ENCODE measurements around the gene PPFIA1.
A peak's percentile ranks its signal among the peaks of the same experiment; 100 is the strongest.
"Not testable (repeated sequence)": the region's sequence is repeated elsewhere in the genome, so short reads cannot be mapped to it uniquely, and the experiment has no call there.

PPFIA1 gene

DNA sequence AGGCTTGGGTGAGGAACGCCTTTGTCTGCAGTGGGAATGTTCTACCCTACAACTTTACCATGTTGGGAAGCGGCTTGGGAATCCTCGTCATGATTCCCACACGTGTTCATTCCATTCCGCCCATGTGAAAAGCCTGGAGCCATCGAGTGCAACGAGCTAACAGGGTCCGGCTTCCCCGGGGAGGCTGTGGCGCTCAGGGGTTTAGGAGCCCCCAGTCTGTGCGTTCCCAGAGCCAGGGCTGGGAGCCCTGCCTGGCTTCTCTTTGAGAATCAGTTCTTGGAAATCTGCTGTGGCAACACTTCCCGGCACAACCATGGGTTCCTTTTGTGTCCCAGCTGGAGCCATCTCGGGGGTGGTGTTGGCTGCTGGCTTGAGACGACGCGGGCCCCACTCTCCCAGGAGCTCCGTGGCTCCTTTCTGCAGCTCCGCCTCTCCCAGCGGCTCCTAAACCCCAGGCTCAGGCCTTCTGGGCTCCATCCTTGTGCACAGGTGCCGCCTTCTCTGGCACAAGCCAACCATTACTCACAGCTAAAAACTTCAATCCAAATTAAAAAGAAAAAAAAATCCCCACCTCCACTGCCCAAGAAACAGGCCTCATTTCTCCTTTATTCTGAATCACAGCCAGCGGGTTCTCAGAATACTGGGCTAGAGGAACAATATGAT is 18.7 kb upstream of the PPFIA1 start:
- no peak for DNase-seq

GRCh38 chr11:70252844-70253243 is 17.6 kb upstream of the PPFIA1 start:
- no peak for DNase-seq

DNA sequence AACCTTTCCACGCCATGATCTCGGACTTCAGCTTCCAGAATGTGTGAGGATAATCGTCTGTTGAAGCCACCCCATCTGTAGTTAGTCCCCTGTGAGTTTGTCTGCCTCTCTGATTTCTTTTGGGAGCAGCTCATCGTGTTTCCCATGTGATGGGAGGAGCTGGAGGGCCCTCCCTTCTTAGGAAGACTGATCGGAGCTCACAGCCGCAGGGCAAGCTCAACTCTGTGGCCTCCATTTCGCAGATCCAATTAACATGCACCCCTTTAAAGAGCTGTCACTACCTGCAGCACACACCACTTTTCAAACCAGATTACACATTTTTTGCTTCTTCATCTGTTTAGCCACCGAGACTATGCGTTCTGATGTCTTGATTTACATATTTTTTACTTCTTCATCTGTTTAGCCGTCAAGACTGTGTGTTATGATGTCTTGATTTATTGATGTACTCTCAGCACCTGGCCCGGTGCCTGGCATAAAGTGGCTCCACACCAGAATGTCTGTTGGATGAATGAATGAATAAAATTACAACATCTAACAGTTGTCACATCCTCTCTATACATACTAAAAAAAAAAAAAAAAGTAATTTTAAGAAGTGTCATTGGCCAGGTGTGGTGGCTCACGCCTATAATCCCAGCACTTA is 14.9 kb upstream of the PPFIA1 start:
- DNase-seq, result no peak

DNA sequence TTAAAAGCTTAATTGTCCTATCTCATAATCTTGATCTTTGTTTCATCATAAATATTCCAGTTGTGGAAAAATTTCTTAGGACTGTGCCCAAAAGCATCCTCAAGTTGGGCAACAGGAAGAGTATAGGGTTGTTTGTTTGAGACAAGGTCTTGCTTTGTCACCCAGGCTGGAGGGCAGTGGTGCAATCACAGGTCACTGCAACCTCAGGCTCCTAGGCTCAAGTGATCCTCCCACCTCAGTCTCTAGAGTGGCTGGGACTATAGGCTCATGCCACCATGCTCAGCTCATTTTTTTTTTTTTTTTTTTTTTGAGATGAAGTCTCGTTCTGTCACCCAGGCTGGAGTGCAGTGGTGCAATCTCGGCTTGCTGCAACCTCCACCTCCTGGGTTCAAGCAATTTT is 11.4 kb upstream of the PPFIA1 start:
- DNase-seq, result not testable (repeated sequence)

DNA sequence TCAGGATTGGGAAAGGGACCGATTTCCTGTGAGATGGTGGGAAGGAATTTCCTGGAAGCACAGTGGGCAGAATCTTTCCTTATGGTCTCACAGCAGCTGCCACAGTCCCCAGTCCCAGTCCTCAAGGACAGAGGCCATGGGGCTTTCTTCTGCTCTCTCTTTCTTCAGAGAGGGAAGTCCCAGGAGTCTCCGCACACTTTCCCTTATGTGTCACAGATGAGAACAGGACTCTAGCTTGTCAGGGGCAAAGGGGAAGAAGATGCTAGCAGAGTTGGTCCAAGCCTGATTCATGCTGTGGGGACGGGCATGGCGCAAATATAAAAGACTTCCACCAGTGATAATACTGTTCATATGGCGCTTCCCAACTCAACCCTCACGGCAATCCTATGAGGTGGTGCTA is 7.5 kb upstream of the PPFIA1 start:
- peak; percentile 51 to 70 for DNase-seq

- DNase-seq, result no peak
Measured at GRCh38 chr11:70263363-70263762, 7.1 kb upstream of the PPFIA1 start.

DNA sequence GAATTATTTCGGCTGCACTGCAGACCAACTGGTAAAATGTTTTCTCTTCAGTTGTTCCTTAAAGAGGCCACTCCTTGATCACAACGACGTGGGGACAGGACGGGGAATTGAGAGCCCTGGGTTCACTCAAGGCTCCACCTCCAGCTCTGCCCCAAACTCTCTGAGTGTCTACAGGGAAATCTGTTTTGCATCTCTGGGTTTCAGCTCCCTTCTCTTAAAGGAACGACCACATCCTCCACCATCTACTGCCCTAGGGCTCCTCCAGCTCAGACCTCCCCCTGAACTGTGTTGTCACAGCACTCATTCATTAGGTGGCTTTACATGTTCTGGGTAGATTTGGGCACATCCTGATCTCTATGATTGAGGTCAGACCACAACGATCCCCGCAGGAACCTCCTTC is 5.1 kb upstream of the PPFIA1 start:
- no peak for DNase-seq

- no peak for DNase-seq
Measured at GRCh38 chr11:70267405-70267950, 3.0 kb upstream of the PPFIA1 start.

- DNase-seq, result no peak
Measured at GRCh38 chr11:70268526-70268925, 2.0 kb upstream of the PPFIA1 start.

DNA sequence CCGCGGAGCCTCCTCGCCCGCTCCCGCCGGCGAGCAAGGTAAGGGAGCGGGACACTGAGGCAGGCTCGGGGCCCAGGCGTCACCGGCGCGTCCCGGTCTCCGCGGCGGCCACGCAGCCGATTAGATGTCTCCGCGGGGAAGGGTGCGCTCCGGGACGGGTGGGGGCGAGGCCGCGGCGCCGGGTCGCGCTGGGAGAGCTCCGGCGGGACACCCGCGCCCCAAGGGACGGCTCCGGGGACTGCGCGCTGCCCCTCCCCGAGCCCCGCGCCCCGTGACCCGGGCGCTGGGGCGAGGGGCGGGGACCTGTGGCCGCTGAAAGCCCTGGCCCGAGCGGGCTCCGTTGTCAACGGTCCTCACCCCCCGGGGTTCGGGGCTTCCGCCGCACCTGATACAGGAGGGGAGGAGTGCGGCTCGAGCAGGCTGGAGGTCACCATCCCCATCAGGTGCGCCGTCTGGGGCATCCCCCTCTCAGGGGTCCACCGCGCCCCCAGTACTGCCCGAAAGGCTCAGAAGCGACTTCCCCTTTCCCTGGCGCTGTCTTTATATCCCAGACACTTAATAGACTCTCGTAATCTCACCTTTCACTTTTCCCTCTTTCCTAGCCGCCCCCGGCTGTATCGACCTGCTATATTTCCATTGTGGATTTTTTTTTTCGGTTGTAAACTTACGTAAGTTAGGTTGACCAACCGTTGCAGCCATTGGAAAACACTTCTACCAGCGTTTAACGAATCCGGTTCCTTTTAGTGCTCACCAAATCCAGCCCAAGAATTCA is 573 bp downstream of the PPFIA1 start:
- DNase-seq, result peak; percentile 30 to 43

- DNase-seq, result no peak
Measured at GRCh38 chr11:70271649-70271953, 1.1 kb downstream of the PPFIA1 start.

- no peak for DNase-seq
Measured at GRCh38 chr11:70272009-70272408, 1.5 kb downstream of the PPFIA1 start.

DNA sequence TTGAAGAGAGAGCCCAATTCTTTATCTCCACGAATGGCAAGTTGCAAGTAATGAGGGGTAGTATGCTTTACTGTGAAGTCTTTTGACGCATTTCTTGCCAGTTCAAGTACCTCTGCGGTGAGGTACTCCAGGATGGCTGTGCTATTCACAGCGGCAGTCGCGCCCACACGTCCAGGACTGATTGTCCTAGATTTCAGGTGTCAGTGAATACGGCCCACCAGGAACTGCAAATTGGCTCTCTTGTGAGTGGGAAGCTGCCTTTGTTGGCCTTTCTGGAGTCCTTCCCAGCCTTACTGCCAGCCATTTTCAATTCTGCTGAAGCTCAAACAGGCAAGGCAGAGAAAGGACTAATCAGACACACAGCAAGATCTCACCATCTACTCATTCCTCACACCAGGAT is 8.5 kb downstream of the PPFIA1 start:
- no peak for DNase-seq

DNA sequence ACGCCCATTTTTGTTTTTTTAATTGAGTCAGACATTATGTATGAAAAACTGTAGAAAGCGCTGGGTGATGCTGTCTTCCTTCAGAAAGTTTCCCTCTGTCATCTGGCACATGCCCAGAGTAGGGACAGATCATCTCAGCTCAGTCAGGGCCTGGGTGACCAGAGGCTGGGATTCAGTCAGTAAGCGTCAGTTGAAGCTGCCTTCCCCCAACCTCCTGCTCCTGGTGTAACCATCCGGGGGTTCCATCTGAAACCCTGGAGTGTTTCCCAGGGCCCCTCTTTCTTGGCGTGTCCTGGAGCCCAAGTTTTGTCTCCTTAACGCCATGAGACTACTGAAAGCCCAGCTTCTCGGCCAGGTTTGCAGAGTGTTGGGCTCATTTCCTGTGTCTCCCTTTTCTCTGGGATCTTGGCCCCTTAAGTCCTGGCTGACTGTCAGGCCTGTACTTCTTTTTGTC is 10.7 kb downstream of the PPFIA1 start:
- DNase-seq, result no peak

GRCh38 chr11:70282012-70282411 is 11.5 kb downstream of the PPFIA1 start:
- no peak for DNase-seq

DNA sequence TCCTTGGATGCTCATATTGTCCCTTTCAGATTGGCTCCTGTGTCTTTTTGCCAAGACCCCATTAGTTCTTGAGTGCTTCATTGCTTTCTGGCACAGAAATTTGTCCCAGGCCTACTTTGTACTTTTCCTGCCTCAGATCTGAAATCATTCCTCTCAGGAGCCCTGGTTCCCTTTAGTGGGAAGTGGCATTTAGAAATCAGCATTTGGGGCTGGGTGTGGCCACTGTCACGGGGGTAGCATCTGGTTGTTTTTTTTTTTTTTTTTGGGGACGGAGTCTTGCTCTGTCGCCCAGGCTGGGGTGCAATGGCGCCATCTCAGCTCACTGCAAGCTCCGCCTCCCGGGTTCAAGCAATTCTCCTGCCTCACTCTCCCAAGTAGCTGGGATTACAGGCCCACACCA is 18.2 kb downstream of the PPFIA1 start:
- DNase-seq, result peak in 1 of 2 donors; percentile 19

- DNase-seq, result no peak
Measured at GRCh38 chr11:70289582-70289981, 19.1 kb downstream of the PPFIA1 start.

GRCh38 chr11:70290361-70291065 is 20.0 kb downstream of the PPFIA1 start:
- no peak for DNase-seq

GRCh38 chr11:70292166-70292565 is 21.7 kb downstream of the PPFIA1 start:
- no peak for DNase-seq

GRCh38 chr11:70292863-70293262 is 22.4 kb downstream of the PPFIA1 start:
- DNase-seq, result no peak

DNA sequence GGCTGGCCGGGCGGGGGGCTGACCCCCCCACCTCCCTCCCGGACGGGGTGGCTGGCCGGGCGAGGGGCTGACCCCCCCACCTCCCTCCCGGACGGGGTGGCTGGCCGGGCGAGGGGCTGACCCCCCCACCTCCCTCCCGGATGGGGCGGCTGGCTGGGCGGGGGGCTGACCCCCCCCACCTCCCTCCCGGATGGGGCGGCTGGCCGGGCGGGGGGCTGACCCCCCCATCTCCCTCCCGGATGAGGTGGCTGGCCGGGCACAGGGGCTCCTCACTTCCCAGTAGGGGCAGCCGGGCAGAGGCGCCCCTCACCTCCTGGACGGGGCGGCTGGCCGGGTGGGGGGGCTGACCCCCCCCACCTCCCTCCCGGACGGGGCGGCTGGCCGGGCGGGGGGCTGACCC is 24.7 kb downstream of the PPFIA1 start:
- DNase-seq, result not testable (repeated sequence)

GRCh38 chr11:70296681-70297080 is 26.2 kb downstream of the PPFIA1 start:
- DNase-seq, result no peak

- no peak for DNase-seq
Measured at GRCh38 chr11:70297341-70297740, 26.9 kb downstream of the PPFIA1 start.
